ENCODE measurements around the gene PAK4. TPM values are rescaled to one million over a fixed set of nuclear protein-coding genes. Genes with fewer than 3 reads are reported as not detected.
"Not testable (repeated sequence)": the region's sequence is repeated elsewhere in the genome, so short reads cannot be mapped to it uniquely, and the experiment has no call there.

Gene PAK4
- total RNA-seq, 2 donors from 2014 or later: 63.9 to 68.1 TPM

GRCh38 chr19:39085392-39085791, 40.2 kb upstream of the PAK4 start:
- H3K4me3 Mint-ChIP-seq: no peak overlapping the region
- TF ChIP-seq CTCF (conservative IDR thresholded peaks at IDR 0.05): no peak
- no peaks in the 10 kb centered on the region for H3K4me1 ChIP-seq (ENCODE audit: control insufficient read depth, insufficient read depth, low read length)
- no peaks in the 10 kb centered on the region for H3K36me3 Mint-ChIP-seq (ENCODE audit: low read depth)
- peaks cover 67% of the 10 kb centered on the region for H3K27me3 Mint-ChIP-seq (ENCODE audit: insufficient read depth)
- no peak for DNase-seq
- H3K9me3 Mint-ChIP-seq: no peaks in the 10 kb centered on the region
- H3K9me3 ChIP-seq (ENCODE audit: control insufficient read depth, low read length): no peaks in the 10 kb centered on the region
- no peaks in the 10 kb centered on the region for H3K36me3 ChIP-seq (ENCODE audit: control insufficient read depth, insufficient read depth, low read length)
- peaks cover 51% of the 10 kb centered on the region for H3K27me3 ChIP-seq (ENCODE audit: control insufficient read depth, insufficient read depth, low read length, poor library complexity, severe bottlenecking)
- peaks cover 8% of the 10 kb centered on the region for H3K4me1 Mint-ChIP-seq
- no peak overlapping the region for H3K4me3 ChIP-seq (ENCODE audit: low read length)
- no peak overlapping the region for H3K27ac ChIP-seq (ENCODE audit: low read depth, low read length)
- WGBS, 2 experiments (ENCODE audit: insufficient coverage in 1 of 2, insufficient read length in 1 of 2): 91 to 100% methylated on average over 1 to 8 of the region's 8 CpGs
- no peak overlapping the region for H3K27ac Mint-ChIP-seq
- H3K9ac ChIP-seq (ENCODE audit: extremely low read depth, low read length, poor library complexity, severe bottlenecking): no peak overlapping the region

GRCh38 chr19:39086386-39086785, 39.2 kb upstream of the PAK4 start:
- no peaks in the 10 kb centered on the region for H3K36me3 ChIP-seq (ENCODE audit: control insufficient read depth, insufficient read depth, low read length)
- H3K4me1 ChIP-seq (ENCODE audit: control insufficient read depth, insufficient read depth, low read length): no peaks in the 10 kb centered on the region
- 74 to 100% methylated on average over 2 to 3 of the region's 4 CpGs for WGBS, 2 experiments (ENCODE audit: insufficient coverage in 1 of 2, insufficient read length in 1 of 2)
- no peak overlapping the region for H3K4me3 Mint-ChIP-seq
- H3K27ac ChIP-seq (ENCODE audit: low read depth, low read length): no peak overlapping the region
- DNase-seq: no peak
- H3K9ac ChIP-seq (ENCODE audit: extremely low read depth, low read length, poor library complexity, severe bottlenecking): no peak overlapping the region
- no peak overlapping the region for H3K4me3 ChIP-seq (ENCODE audit: low read length)
- peaks cover 45% of the 10 kb centered on the region for H3K27me3 ChIP-seq (ENCODE audit: control insufficient read depth, insufficient read depth, low read length, poor library complexity, severe bottlenecking)
- H3K36me3 Mint-ChIP-seq (ENCODE audit: low read depth): no peaks in the 10 kb centered on the region
- peaks cover 8% of the 10 kb centered on the region for H3K4me1 Mint-ChIP-seq
- peaks cover 60% of the 10 kb centered on the region for H3K27me3 Mint-ChIP-seq (ENCODE audit: insufficient read depth)
- no peaks in the 10 kb centered on the region for H3K9me3 ChIP-seq (ENCODE audit: control insufficient read depth, low read length)
- H3K9me3 Mint-ChIP-seq: no peaks in the 10 kb centered on the region
- H3K27ac Mint-ChIP-seq: no peak overlapping the region
- TF ChIP-seq CTCF (conservative IDR thresholded peaks at IDR 0.05): no peak

DNA sequence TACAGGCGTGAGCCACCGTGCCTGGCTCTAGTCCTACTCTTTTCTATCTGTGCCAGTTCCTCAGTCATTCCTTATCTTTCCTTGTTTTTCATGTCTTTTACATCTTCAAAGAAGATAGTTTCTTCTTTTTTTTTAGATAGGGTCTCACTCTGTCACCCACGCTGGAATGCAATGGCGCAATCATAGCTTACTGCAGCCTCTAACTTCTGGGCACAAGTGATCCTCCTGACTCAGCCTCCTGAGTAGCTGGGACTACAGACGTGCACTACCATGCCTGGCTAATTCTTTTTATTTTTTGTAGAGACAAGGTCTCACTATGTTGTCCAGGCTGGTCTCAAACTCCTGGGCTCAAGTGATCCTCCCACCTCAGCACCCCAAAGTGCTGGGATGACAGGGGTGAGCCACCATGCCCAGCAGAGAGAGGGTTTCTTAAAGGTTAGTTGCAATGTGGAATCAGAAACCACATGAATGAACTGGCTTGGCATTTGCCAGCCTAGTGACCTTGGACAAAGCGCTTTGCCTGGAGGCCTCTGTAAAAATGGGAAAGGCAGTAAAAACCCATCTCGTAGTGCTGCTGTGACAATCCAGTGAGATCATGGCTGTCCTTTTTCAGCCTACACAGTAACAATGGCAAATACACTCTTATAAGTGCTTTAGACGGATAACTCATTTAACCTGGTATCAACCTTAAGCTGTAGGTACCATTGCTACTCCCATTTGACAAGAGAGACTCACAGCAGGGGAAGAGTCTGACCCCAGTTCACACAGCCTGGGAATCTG, 37.5 kb upstream of the PAK4 start:
- TF ChIP-seq CTCF (conservative IDR thresholded peaks at IDR 0.05): no peak
- WGBS, 2 experiments (ENCODE audit: insufficient coverage in 1 of 2, insufficient read length in 1 of 2): 81 to 85% methylated on average over 8 of the region's 8 CpGs
- Mint-ChIP-seq H3K9me3 (no peaks in the 10 kb centered on the region), H3K4me3 (no peak overlapping the region), H3K27ac (no peak overlapping the region), H3K4me1 (peaks cover 8% of the 10 kb centered on the region), H3K27me3 (ENCODE audit: insufficient read depth) (peaks cover 52% of the 10 kb centered on the region), H3K36me3 (ENCODE audit: low read depth) (no peaks in the 10 kb centered on the region)
- H3K9me3 ChIP-seq (ENCODE audit: control insufficient read depth, low read length): no peaks in the 10 kb centered on the region
- H3K27ac ChIP-seq (ENCODE audit: low read depth, low read length): no peak overlapping the region
- no peak overlapping the region for H3K4me3 ChIP-seq (ENCODE audit: low read length)
- peaks cover 34% of the 10 kb centered on the region for H3K27me3 ChIP-seq (ENCODE audit: control insufficient read depth, insufficient read depth, low read length, poor library complexity, severe bottlenecking)
- no peak for DNase-seq
- H3K36me3 ChIP-seq (ENCODE audit: control insufficient read depth, insufficient read depth, low read length): no peaks in the 10 kb centered on the region
- no peak overlapping the region for H3K9ac ChIP-seq (ENCODE audit: extremely low read depth, low read length, poor library complexity, severe bottlenecking)
- H3K4me1 ChIP-seq (ENCODE audit: control insufficient read depth, insufficient read depth, low read length): no peaks in the 10 kb centered on the region

- peaks cover 46% of the 10 kb centered on the region for H3K27me3 Mint-ChIP-seq (ENCODE audit: insufficient read depth)
- WGBS, 2 experiments (ENCODE audit: insufficient coverage in 1 of 2, insufficient read length in 1 of 2): 86 to 94% methylated on average over 5 to 7 of the region's 8 CpGs
- not testable (repeated sequence) for H3K4me3 Mint-ChIP-seq; H3K4me1 ChIP-seq (ENCODE audit: control insufficient read depth, insufficient read depth, low read length); H3K4me1 Mint-ChIP-seq; H3K9me3 ChIP-seq (ENCODE audit: control insufficient read depth, low read length); DNase-seq; H3K9me3 Mint-ChIP-seq; H3K36me3 Mint-ChIP-seq (ENCODE audit: low read depth); H3K27ac Mint-ChIP-seq; H3K9ac ChIP-seq (ENCODE audit: extremely low read depth, low read length, poor library complexity, severe bottlenecking); H3K36me3 ChIP-seq (ENCODE audit: control insufficient read depth, insufficient read depth, low read length); H3K27ac ChIP-seq (ENCODE audit: low read depth, low read length); H3K4me3 ChIP-seq (ENCODE audit: low read length)
- peaks cover 16% of the 10 kb centered on the region for H3K27me3 ChIP-seq (ENCODE audit: control insufficient read depth, insufficient read depth, low read length, poor library complexity, severe bottlenecking)
Measured at GRCh38 chr19:39090016-39090415, 35.6 kb upstream of the PAK4 start.
